Activated CD4-positive, alpha-beta T cell treated with anti-CD3 and anti-CD28 coated beads for 24 hours (primary cell): ENCODE data around the gene YES1.

Source experiments
- DNase-seq, 2 donors: peaks; one replicate each; pipeline ENCODE4 v3.0.0-alpha.2; 2020; ENCODE audit warnings: low read depth in 2 of 2

YES1 gene

DNA sequence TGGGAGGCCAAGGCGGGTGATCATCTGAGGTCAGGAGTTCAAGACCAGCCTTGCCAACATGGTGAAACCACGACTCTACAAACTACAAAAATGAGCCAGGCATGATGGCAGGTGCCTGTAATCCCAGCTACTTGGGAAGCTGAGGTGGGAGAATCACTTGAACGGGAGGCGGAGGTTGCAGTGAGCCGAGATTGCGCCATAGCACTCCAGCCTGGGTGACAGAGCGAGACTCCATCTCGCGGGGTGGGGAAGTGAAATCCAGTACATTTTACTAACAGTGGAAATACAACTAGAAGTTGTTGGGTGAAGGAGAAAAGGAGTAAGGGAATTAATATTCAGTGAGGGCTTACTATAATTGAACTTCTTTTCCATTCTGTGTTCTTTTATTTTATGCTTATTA lies 86.4 kb downstream of the YES1 start:
- DNase-seq = no peak

DNA sequence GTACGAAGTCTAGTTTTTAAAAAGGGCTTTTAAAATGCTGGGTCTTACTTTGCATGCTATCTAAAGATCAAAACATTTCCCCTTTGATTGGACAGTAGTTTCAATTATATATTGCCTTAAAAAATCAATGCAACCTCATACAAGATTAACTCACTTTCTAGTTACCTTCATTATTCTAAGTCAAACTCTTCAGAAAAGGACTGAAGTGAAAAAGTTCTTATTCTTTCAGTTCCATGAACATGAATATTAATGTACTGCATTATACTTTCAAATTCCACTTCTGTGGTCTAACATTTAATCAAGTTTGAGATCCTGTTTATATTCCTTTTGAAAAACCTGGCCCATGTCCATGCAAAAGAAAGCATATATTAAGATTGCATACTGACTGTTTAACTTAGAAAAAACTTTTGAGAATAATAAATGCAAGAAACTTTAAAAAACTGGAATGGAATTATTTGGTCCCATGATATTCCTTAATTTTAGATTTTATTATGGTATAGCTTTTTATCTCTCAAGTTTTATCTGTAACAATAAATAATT lies 88.4 kb downstream of the YES1 start:
- no peak for DNase-seq

DNA sequence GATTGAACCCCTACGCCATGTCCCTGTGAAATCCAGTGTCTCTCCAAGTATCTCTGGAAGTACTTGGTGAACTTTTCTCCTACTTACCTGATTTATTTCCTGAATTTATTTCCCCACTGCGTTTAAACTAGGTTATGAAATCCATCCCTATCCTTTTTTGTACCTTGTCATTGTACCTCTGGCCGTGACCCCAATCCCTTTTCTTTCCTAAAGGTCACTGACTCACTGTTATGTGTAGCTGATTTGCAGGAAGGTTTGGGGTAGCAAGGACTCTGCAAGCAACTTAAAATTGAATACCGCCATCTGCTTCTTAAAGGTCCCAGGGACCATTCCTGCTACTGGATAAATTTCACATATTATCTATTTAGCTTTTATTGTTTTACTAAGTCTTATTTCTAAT lies 95.0 kb downstream of the YES1 start:
- DNase-seq = no peak

DNA sequence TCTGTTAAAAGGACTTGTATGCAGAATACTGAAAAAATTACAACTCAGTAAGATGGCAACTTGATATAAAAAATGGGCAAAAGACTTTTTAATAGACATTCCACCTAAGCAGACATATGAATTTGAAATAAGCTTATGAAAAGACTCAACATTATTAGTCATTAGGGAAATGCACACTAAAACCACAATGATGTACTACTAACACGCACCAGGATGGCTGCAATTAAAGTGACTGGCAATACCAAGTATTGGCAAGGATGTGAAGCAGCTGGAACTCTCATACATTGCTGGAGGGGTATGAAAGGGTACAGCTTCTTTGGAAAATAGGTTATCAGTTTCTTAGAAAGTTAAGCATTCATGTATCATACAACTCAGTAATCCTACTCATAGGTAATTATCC lies 96.4 kb downstream of the YES1 start:
- no peak for DNase-seq

DNA sequence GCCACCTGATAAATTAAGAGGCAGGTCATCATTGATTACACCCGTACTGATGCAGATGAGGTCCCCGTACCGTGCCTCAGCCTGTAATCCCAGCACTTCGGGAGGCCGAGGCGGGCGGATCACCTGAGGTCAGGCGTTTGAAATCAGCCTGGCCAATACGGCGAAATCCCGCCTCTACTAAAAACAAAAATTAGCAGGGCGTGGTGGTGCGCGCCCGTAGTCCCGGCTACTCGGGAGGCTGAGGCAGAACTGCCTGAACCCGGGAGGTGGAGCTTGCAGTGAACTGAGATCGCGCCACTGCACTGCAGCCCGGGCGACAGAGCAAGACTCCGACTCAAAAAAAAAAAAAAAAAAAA lies 98.9 kb downstream of the YES1 start:
- DNase-seq = no peak

DNA sequence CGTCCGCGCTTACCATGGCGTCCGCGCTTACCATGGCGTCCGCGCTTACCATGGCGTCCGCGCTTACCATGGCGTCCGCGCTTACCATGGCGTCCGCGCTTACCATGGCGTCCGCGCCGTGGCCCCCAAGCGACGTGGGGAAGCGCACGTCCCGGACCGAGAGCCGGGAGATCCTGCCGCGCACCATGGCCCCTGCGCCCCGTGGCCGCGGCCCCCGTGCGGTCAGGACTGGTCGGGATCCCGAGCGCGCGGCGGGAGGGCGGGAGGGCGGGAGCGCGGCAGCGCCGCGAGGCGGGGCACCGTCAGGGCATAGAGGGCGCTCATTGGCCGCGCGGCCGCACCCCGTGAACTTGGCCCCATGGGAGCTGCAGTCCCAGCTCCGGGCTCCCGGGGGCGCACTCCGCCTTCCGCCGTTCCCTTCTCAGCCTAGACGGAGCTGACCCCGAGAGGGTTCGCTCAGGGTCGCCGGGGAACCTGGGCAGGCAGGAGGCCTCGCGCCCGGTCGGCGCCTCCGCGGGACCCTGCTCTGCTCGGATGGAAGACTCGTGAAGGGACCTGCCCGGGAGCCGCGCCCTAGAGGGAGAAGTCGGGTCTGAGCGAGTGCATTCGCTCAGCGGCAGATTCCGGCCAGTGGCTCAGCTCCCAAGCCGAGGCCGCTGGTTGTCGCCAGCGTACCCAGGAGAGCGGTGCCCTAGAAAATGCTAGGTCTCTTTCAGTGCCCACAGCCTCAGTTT lies 99.5 kb downstream of the YES1 start, which contains the start of gene ENOSF1:
TSS of gene ENOSF1 (minus strand) at position 230 of the 734 bp plus-strand sequence. CDS start at position 187, 43 bp downstream.
- peak; percentile 79 to 80 for DNase-seq

DNA sequence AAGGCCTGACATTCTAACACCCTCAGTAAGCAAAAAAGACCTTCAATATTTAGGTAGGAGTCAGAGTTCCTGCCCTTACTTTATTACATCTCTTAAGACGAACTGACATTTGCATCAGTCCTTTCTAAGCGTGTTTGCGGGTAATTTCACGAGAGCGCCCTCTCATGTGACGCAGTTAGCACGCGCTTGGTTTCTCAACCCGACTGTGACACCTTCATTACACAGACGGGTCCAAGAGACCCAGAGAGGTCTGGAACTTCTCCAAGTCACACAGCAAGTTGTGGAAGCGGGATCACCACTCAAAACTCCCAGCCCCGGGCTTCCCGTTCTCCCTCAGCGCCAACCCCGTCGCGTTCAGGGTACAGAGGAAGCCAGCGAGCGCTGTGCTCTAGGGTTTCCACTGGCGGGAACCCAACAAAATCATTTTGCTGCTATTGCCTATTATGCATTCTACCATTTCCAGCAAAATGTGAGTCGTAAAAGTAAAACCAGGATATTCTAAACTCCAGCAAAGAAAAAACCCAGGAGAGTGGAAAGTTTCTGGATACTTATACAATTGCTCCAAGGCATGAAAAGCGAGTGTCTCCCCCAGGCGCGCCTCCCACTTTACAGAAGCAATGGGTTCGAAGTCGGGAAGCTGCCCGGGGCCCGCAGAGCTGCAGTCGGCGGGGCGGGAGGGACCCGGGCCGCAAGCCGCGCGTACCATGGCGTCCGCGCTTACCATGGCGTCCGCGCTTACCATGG lies 100.2 kb downstream of the YES1 start:
- DNase-seq = peak; percentile 40 to 53

DNA sequence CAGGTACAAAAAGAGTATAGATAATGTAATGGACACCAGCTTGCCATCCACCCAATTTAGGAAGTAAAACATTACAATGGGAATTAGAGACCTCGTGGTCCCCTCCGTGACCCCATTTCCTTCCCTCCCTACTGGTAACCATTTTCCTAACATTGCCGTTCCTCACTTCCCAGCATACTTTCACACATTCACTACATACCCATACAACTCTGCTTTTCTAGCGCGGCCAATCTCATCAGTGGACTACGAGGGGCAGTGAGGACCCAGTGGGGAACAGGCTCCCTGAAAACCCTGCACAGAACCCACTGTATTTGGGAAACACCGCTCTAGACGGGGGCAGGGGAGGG lies 100.8 kb downstream of the YES1 start:
- no peak for DNase-seq

DNA sequence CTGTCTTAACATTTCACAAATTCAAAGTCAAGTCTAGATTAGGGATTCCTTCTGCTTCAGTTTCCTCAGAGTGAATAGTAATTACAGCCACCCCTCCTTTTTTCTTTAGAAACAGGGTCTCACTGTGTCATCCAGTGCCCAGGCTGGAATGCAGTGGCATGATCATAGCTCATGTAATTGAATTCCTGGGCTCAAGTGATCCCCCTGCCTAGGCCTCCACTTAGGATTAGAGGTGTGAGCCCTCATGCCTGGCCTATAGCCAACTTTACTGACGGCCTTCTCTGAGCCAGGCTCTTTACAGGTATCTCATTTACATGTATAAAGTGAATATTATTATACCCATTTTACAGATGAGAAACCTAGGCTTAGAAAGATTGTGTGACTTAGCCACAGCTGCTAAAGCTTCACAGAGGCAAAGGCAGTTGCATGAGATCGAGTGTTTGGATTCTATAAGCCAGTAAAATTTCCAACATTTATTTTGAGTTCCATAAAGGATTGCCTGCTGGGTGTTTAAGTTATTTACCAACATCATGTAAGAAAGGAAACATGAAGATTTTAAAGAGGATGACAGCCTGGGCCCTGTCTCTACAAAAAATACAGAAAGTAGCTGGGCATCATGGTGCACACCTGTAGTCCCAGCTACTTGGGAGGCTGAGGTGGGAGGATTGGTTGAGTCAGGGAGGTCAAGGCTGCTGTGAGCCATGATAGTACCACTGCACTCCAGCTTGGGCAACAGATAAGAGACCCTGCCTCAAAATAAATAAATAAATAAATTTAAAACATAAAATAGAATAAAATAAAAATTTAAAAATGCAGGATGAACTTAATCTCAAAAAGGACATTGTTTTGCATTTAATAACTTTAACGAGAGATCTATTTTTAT lies 101.4 kb downstream of the YES1 start:
- DNase-seq = no peak

DNA sequence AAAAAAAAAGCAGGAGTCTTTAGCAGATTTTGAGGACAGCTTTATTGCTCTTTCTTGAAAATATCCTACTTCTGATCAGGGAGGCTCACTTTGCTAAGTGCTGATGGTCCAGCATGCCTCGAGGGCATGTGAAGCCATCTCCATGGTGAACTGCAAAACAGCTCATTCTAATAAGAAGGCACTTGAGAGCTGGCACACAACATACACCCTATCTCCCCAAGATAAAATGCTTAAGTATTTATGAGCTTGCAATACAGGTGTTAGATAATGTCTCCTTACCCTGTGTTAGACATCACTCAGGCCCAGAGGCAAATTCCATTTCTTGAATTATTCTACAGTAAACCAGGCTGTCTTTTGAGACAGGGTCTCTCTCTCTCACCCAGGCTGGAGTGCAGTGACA lies 102.3 kb downstream of the YES1 start:
- no peak for DNase-seq

DNA sequence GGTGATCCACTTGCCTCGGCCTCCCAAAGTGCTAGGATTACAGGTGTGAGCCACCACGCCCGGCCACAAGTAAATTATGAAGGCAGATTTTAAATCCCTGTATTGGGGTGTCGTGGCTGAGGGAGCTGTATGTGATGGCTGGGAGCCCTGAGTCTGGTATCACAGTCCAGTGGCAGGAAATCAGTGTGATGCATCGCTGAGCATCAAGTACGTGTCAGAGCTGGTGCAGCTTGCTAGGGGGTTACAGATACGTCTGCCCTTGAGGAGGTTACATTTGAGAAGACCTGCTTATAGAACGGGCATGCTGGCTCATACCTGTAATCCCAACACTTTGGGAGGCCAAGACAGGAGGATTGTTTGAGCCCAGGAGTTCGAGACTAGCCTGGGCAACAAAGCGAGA lies 103.9 kb downstream of the YES1 start:
- DNase-seq = no peak

DNA sequence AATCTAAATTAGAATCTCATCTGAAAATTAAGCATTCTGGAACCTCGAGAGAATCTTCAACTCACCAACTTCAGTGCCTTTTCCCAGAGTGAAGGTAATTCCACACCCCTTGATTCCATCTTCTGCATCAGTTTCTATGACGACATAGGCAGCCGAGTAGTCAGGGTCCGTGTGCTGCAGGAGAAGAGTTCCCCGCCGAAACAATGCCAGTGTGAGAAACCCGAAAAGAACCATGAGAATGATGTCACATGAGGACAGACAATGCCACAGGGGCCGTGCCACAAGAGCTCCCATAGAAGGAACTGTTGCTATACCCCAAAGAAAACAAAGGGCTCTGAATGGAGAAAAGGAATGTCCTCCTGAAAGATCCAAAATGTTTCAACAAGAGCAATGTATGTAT lies 105.6 kb downstream of the YES1 start:
- no peak for DNase-seq

DNA sequence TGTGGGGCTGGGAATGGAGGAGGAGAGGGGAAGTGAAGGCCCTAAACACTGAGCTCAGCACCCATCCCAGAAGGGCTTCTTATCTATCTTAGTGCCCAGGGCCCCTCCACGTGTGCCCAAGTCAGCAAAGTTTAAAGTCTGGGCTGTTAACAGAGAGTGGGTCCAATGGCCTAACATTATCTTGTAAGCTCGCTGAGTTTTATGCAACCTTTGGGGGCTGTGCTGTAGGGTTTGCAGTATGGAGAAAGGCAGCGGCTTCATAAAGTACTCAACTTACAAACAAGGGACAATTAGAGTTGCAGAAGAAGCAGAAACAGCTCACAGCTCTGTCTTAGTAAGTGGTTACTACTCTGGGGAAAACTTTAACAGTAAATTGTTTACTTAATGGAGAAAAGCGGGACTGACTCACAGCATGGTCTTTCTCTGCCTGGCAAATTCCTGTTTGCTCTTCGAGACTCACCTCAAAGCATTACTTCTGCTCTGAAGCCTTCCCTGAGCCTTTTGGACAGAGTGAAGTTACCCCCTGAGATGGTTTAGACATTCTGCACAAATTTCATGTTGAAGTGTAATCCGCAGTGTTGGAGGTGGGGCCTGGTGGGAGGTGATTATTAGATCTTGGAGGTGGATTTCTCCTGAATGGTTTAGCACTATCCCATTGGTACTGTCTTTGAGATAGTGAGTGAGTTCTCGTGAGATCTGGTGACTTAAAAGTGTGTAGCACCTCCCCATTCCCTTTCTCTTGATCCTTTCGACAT lies 108.7 kb downstream of the YES1 start:
- no peak for DNase-seq

DNA sequence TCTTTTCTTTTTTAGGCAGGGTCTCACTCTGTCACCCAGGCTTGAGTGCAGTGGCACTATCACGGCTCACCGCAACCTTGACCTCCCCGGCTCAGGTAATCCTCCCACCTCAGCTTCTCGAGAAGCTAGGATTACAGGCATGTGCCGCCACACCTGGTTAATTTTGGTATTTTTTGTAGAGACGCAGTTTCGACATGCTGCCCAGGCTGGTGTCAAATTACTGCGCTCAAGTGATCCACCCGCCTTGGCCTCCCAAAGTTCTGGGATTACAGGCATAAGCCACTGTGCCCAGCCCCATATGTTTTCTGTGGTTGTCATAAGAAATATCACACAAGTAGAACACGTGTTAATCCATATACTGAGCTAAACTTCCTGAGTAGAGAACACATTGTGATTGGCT lies 114.2 kb downstream of the YES1 start:
- DNase-seq = no peak

DNA sequence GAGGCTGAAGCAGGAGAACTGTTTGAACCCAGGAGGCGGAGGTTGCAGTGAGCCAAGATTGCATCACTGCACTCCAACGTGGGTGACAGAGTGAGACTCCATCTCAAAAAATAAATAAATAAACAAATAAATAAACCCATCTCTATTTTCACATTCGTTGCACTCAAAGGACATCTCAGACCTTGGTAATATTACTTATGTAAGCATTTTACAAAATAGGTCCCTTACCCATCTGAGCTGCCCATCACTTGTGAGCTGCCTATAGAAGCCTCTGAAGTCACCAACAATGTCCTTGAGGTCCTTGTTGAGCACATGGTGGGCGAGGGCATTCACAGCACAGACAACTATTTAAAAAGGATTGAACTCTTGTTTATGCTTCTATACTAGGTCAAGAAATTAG lies 115.0 kb downstream of the YES1 start:
- DNase-seq = no peak

DNA sequence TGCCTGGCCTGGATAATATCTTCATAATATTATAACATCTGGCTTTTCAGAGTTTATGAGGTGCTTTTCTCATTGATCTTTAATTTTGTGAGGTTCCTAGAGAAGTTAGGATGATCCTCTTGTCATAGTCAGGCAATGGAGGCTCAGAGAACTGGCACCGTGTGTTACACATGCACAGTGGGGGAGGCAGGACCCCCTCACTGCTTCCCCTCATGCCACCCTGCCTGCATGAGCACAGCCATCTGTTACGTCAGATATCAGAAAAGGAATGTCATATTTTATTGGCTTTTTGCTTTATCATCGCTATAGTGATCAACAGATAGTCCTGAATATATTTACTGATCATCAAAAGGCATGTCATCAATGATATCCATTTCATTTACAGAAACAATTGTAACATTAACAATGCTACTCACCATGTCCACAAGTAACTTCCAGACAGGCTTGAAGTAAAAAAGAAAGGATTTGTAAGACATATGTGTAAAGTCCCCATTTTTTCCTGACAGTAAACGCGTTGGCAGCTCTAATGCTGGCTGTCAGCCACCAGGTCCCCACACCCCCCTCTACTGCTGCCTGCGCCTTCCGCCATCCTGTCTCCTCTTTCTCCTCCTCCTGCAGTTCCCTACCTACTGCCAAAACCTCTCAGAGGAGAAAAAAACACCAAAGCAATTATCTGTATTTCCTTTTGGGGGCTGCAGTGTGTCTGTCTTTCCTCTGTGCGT lies 118.4 kb downstream of the YES1 start:
- DNase-seq = no peak

DNA sequence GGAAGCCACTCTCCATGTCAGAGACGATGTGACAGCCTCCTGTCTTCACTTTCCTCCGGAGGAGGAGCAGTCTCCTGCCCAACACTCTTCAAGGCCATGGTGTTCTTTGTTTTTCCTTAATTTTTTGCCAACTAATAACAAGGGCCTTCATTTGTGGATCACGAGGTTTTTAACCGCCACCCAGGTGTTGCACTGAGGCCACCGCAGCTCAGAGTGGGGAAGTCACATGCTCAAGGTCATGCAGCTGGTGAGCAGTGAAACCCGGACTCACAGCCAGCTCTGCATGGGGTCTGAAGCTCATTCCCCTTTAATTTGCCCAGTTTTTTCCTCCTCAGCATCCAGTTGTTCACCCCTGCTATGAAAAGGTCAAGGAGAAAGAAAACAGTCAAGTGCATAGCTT lies 119.2 kb downstream of the YES1 start:
- DNase-seq = no peak

DNA sequence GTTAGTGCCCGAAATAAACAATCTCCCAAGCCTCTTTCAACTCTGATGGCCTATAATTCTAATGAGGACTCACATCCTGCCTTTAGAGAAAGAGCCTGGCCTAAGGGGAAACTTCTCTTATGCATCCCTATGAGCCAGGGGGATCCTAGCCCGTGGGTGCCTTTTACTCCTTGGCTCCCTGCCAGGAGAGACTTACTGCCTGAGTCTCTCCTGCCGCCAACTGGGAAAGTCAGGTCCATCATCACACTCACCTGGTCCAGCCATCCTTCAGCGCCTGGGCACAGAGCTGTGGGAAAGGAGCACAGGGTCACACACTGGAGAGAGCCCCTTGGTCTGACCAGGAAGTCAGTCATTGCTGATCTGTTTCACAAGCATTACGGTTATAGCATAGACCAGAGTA lies 123.7 kb downstream of the YES1 start:
- DNase-seq = no peak

DNA sequence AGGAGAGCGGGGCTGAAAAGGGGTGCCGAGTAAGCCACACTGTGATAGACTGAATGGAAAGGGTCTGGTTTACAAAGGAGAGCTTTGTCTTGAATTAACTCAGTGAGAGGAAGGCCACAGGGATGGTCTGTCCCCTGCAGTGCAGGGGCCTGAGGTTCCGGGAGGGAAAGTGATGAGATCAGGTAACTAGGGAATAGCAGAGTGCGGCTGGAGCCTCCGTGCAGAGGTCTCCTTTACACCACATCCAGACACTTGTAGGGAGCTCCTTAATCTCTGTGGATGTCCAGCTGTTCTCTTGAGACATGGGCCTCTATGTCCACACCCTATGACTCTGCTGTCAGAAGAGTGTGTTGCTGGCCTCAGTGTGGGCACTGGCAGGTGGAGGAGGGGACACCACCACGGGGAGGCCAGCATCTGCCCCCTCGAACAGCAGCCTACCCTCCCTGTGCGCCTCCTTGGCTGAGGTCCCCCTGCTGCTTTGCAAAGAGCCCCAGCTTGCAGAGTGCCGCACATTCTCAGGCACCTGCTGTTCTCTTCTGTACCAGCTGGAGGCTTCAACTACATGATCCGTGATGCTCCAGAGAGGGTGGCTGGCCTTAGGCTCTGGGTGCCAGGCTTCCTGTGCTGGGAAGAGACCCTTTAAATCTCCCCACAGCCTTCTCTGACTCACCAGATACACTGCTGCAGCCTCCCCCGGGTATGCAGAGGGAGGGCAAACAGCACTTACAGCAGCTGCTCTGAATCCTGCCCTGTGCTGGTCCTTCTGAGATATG lies 125.5 kb downstream of the YES1 start:
- DNase-seq = no peak

DNA sequence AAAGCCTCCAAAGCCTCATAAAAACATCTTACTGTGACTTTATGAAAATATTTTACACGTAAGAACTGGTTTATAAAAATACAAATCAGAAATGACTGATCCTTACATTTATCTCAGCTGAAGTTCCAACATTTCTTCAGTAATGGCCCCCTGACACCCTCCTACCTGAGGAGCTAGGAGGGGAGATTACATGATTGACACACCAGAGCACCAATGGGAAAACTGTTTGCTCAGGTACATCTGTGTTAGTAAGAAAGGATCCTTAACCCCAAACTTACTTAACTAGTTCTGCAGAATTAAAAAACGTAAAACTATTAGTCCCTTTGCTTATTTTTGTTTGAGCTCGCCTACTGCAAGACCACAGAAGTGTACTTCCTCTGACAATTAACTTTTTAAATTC lies 126.6 kb downstream of the YES1 start:
- no peak for DNase-seq
